ENCODE results near the gene THADA.

Gene THADA

GRCh38 chr2:43221763-43222474 lies 373.9 kb downstream of the THADA start:
- H3K4me1 ChIP-seq (ENCODE audit: low read depth, poor library complexity, severe bottlenecking), result peaks cover 62% of the 10 kb centered on the region
- TF ChIP-seq CTCF (conservative IDR thresholded peaks at IDR 0.05; ENCODE audit: low read depth, low read length), result no peak
- no peak overlapping the region; the same call in 1 of the 2 replicates for H3K9ac ChIP-seq
- H3K79me2 ChIP-seq (ENCODE audit: insufficient read depth, low read depth), result peaks cover 54% of the 10 kb centered on the region
- H3K36me3 ChIP-seq (ENCODE audit: insufficient read depth), result peaks cover 23% of the 10 kb centered on the region
- peak overlapping the region; percentile 89; the same call in 1 of the 2 replicates for H3K27ac ChIP-seq
- peak overlapping the region; percentile 89 for H3K4me2 ChIP-seq
- H2AFZ ChIP-seq (ENCODE audit: low read depth), result no peak overlapping the region
- H3K4me3 ChIP-seq (IDR thresholded peaks at IDR 0.05; ENCODE audit: insufficient read depth, low read depth, low read length), result no peak overlapping the region
- H4K20me1 ChIP-seq (ENCODE audit: insufficient read depth), result peaks cover 9% of the 10 kb centered on the region; the same call in 1 of the 2 replicates
- H3K27me3 ChIP-seq (ENCODE audit: insufficient read depth, low read depth), result no peaks in the 10 kb centered on the region

DNA sequence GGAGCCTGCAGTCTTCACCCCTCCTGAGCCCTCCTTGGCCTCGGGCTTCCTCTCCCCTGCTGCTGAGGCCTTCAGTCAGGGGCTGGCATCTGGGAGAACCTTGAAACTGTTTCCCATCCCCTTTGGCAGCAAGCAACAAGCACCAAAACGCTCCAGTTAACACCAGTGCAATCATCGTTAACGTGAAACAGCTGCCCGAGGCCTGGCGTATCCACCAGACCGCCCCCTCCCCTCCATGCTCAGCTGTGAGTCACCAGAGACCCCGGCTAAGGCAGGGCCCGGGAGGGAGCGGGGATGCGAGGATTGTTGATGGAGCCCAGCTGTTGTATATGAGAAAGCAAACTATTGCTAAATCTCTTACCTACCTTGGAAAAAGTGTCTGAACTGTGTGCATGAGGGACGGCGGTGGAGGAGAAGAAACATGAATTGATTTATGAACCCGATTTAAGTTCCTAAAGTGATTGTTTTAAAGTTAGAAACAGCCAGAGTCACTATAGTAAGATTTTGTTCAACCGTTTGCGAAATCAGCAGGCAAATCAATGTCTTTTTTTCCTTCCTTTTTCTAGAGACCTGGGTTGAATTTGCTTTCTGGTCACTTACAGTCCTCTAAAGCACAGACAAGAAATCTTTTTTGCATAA lies 374.6 kb downstream of the THADA start:
- H3K79me2 ChIP-seq (ENCODE audit: insufficient read depth, low read depth), result peaks cover 54% of the 10 kb centered on the region
- H3K9ac ChIP-seq, result peak overlapping the region; percentile 73; the same call in 1 of the 2 replicates
- peaks cover 9% of the 10 kb centered on the region; the same call in 1 of the 2 replicates for H4K20me1 ChIP-seq (ENCODE audit: insufficient read depth)

GRCh38 chr2:43220760-43221123 lies 375.1 kb downstream of the THADA start:
- H3K4me3 ChIP-seq (IDR thresholded peaks at IDR 0.05; ENCODE audit: insufficient read depth, low read depth, low read length), result no peak overlapping the region
- H3K36me3 ChIP-seq (ENCODE audit: insufficient read depth), result peaks cover 23% of the 10 kb centered on the region
- H3K9ac ChIP-seq, result peak overlapping the region; percentile 73; the same call in 1 of the 2 replicates
- peaks cover 9% of the 10 kb centered on the region; the same call in 1 of the 2 replicates for H4K20me1 ChIP-seq (ENCODE audit: insufficient read depth)
- no peaks in the 10 kb centered on the region for H3K27me3 ChIP-seq (ENCODE audit: insufficient read depth, low read depth)
- peaks cover 64% of the 10 kb centered on the region for H3K4me1 ChIP-seq (ENCODE audit: low read depth, poor library complexity, severe bottlenecking)
- H3K27ac ChIP-seq, result peak overlapping the region; percentile 89
- no peak overlapping the region for H2AFZ ChIP-seq (ENCODE audit: low read depth)
- no peak for TF ChIP-seq CTCF (conservative IDR thresholded peaks at IDR 0.05; ENCODE audit: low read depth, low read length)
- peak overlapping the region; percentile 89 for H3K4me2 ChIP-seq
- H3K79me2 ChIP-seq (ENCODE audit: insufficient read depth, low read depth), result peaks cover 49% of the 10 kb centered on the region

More for the DNA sequence above, 374.6 kb downstream of the THADA start:
- Histone ChIP-seq H3K4me1 (ENCODE audit: low read depth, poor library complexity, severe bottlenecking) (peaks cover 64% of the 10 kb centered on the region), H2AFZ (ENCODE audit: low read depth) (no peak overlapping the region), H3K4me3 (IDR thresholded peaks at IDR 0.05; ENCODE audit: insufficient read depth, low read depth, low read length) (no peak overlapping the region), H3K27me3 (ENCODE audit: insufficient read depth, low read depth) (no peaks in the 10 kb centered on the region), H3K27ac (peak overlapping the region; percentile 89), H3K36me3 (ENCODE audit: insufficient read depth) (peaks cover 23% of the 10 kb centered on the region), H3K4me2 (peak overlapping the region; percentile 89)
- TF ChIP-seq CTCF (conservative IDR thresholded peaks at IDR 0.05; ENCODE audit: low read depth, low read length), result no peak

- peaks cover 44% of the 10 kb centered on the region for H3K79me2 ChIP-seq (ENCODE audit: insufficient read depth, low read depth)
- H3K4me2 ChIP-seq, result peak overlapping the region; percentile 89
- peak overlapping the region; percentile 93 for H3K4me3 ChIP-seq (IDR thresholded peaks at IDR 0.05; ENCODE audit: insufficient read depth, low read depth, low read length)
- H3K27me3 ChIP-seq (ENCODE audit: insufficient read depth, low read depth), result no peaks in the 10 kb centered on the region
- H3K4me1 ChIP-seq (ENCODE audit: low read depth, poor library complexity, severe bottlenecking), result peaks cover 64% of the 10 kb centered on the region
- peaks cover 23% of the 10 kb centered on the region for H3K36me3 ChIP-seq (ENCODE audit: insufficient read depth)
- peaks cover 9% of the 10 kb centered on the region; the same call in 1 of the 2 replicates for H4K20me1 ChIP-seq (ENCODE audit: insufficient read depth)
- no peak for TF ChIP-seq CTCF (conservative IDR thresholded peaks at IDR 0.05; ENCODE audit: low read depth, low read length)
- H3K9ac ChIP-seq, result peak overlapping the region; percentile 73
- H2AFZ ChIP-seq (ENCODE audit: low read depth), result peak overlapping the region; percentile 55
- H3K27ac ChIP-seq, result peak overlapping the region; percentile 89
These were observed 375.5 kb downstream of the THADA start for GRCh38 chr2:43220229-43220751.

Measured in KMS-11 (cell line).